Stimulated activated naive B cell treated with anti-CD40 and anti-IgM and Interleukin-4, amounts not matched to agents 10 μg/mL and 1 μg/mL and 100 μg/mL, for 72 hours (primary cell): ENCODE data around the gene JAK1.
"Not testable (repeated sequence)": the region's sequence is repeated elsewhere in the genome, so short reads cannot be mapped to it uniquely, and the experiment has no call there.

Experiments
- ATAC-seq, 2 donors: fragments of 150-1000 bp; cut with Tn5 transposase; replicated peaks; 2 replicates each; pipeline ENCODE4 v1.10.0; 2021; ENCODE audit warnings: moderate library complexity in 1 of 2
- DNase-seq: peaks from one replicate; pipeline ENCODE4 v3.0.0; 2021
- H3K27ac Mint-ChIP-seq: one replicate; pipeline ENCODE4 v1.8.0; 2022; ENCODE audit warnings: mild to moderate bottlenecking, mixed read lengths
- H3K27me3 Mint-ChIP-seq, 2 donors: one replicate each; pipeline ENCODE4 v1.8.0; 2022; ENCODE audit warnings: mixed read lengths in 2 of 2
- H3K36me3 Mint-ChIP-seq, 2 donors: one replicate each; pipeline ENCODE4 v1.8.0; 2022; ENCODE audit warnings: mixed read lengths in 2 of 2, mild to moderate bottlenecking in 1 of 2
- H3K4me1 Mint-ChIP-seq, 2 donors: one replicate each; pipeline ENCODE4 v1.8.0; 2022; ENCODE audit warnings: mixed read lengths in 2 of 2, mild to moderate bottlenecking in 1 of 2
- H3K4me3 Mint-ChIP-seq, 2 donors: one replicate each; pipeline ENCODE4 v1.8.0; 2022; ENCODE audit warnings: mild to moderate bottlenecking in 2 of 2, mixed read lengths in 2 of 2, moderate library complexity in 1 of 2
- H3K9me3 Mint-ChIP-seq, 2 donors: one replicate each; pipeline ENCODE4 v1.8.0; 2022; ENCODE audit warnings: mixed read lengths in 2 of 2, mild to moderate bottlenecking in 1 of 2

JAK1 gene

GRCh38 chr1:64933296-64934070, 32.9 kb downstream of the JAK1 start:
- Mint-ChIP-seq H3K4me1 (peaks cover 46 to 77% of the 10 kb centered on the region in 2 donors), H3K36me3 (peaks cover 9 to 23% of the 10 kb centered on the region in 2 donors), H3K27ac (peak overlapping the region; percentile 43), H3K4me3 (peak overlapping the region; percentile 42 to 64), H3K9me3 (peaks cover 0 to 4% of the 10 kb centered on the region in 2 donors), H3K27me3 (no peaks in the 10 kb centered on the region)
- ATAC-seq, result peak; percentile 98 to 99
- peak; percentile 22 for DNase-seq

- DNase-seq, result no peak
- Mint-ChIP-seq H3K4me3 (peak overlapping the region; percentile 42 to 64), H3K36me3 (peaks cover 6 to 20% of the 10 kb centered on the region in 2 donors), H3K27ac (peak overlapping the region; percentile 43), H3K27me3 (no peaks in the 10 kb centered on the region), H3K4me1 (peaks cover 48 to 78% of the 10 kb centered on the region in 2 donors), H3K9me3 (peaks cover 0 to 2% of the 10 kb centered on the region in 2 donors)
- no peak for ATAC-seq
Observed at GRCh38 chr1:64932962-64933295, 33.4 kb downstream of the JAK1 start.

GRCh38 chr1:64930640-64931039, 35.7 kb downstream of the JAK1 start:
- H3K27me3 Mint-ChIP-seq, H3K4me3 Mint-ChIP-seq, DNase-seq, H3K27ac Mint-ChIP-seq, H3K9me3 Mint-ChIP-seq, ATAC-seq: not testable (repeated sequence)
- Mint-ChIP-seq H3K4me1 (peaks cover 60 to 87% of the 10 kb centered on the region in 2 donors), H3K36me3 (peaks cover 11 to 24% of the 10 kb centered on the region in 2 donors)

- Mint-ChIP-seq H3K4me3 (no peak overlapping the region), H3K27me3 (no peaks in the 10 kb centered on the region), H3K27ac (no peak overlapping the region), H3K4me1 (peaks cover 61 to 88% of the 10 kb centered on the region in 2 donors), H3K36me3 (peaks cover 14 to 25% of the 10 kb centered on the region in 2 donors), H3K9me3 (peaks cover 0 to 2% of the 10 kb centered on the region in 2 donors)
- ATAC-seq (no peak), DNase-seq (no peak)
Observed at GRCh38 chr1:64929221-64929620, 37.1 kb downstream of the JAK1 start.

- Mint-ChIP-seq H3K27me3 (no peaks in the 10 kb centered on the region), H3K4me1 (peaks cover 57 to 86% of the 10 kb centered on the region in 2 donors), H3K27ac (no peak overlapping the region), H3K9me3 (peaks cover 0 to 2% of the 10 kb centered on the region in 2 donors), H3K36me3 (peaks cover 14 to 25% of the 10 kb centered on the region in 2 donors), H3K4me3 (no peak overlapping the region)
- ATAC-seq (no peak), DNase-seq (no peak)
Observed at GRCh38 chr1:64928325-64928724, 38.0 kb downstream of the JAK1 start.

- no peak for ATAC-seq
Observed at GRCh38 chr1:64925594-64925993, 40.8 kb downstream of the JAK1 start.

GRCh38 chr1:64923294-64923718, 43.0 kb downstream of the JAK1 start:
- Mint-ChIP-seq H3K27ac (peak overlapping the region; percentile 1), H3K9me3 (no peaks in the 10 kb centered on the region), H3K36me3 (peaks cover 8 to 13% of the 10 kb centered on the region in 2 donors), H3K4me1 (peaks cover 65 to 92% of the 10 kb centered on the region in 2 donors), H3K27me3 (no peaks in the 10 kb centered on the region), H3K4me3 (no peak overlapping the region)
- no peak for DNase-seq
- peak; percentile 28 to 47 for ATAC-seq

More at GRCh38 chr1:64925594-64925993, 40.8 kb downstream of the JAK1 start:
- Mint-ChIP-seq H3K9me3 (peaks cover 0 to 2% of the 10 kb centered on the region in 2 donors), H3K4me3 (no peak overlapping the region), H3K4me1 (peaks cover 65 to 96% of the 10 kb centered on the region in 2 donors), H3K27me3 (no peaks in the 10 kb centered on the region), H3K27ac (peak overlapping the region; percentile 43), H3K36me3 (peaks cover 12 to 16% of the 10 kb centered on the region in 2 donors)
- DNase-seq, result no peak

- peak overlapping the region; percentile 23 to 41 for H3K4me3 Mint-ChIP-seq
Observed at GRCh38 chr1:64922336-64922735, 44.0 kb downstream of the JAK1 start.

GRCh38 chr1:64921771-64922170, 44.6 kb downstream of the JAK1 start:
- H3K36me3 Mint-ChIP-seq, result peaks cover 3 to 8% of the 10 kb centered on the region in 2 donors
- ATAC-seq (peak in 1 of 2 donors; percentile 14), DNase-seq (no peak)
- no peaks in the 10 kb centered on the region for H3K27me3 Mint-ChIP-seq
- H3K4me3 Mint-ChIP-seq, result peak overlapping the region; percentile 23 to 41
- H3K27ac Mint-ChIP-seq, result peak overlapping the region; percentile 69
- H3K4me1 Mint-ChIP-seq, result peaks cover 67 to 92% of the 10 kb centered on the region in 2 donors
- no peaks in the 10 kb centered on the region for H3K9me3 Mint-ChIP-seq

More at GRCh38 chr1:64922336-64922735, 44.0 kb downstream of the JAK1 start:
- H3K9me3 Mint-ChIP-seq, result no peaks in the 10 kb centered on the region
- H3K36me3 Mint-ChIP-seq, result peaks cover 7 to 13% of the 10 kb centered on the region in 2 donors
- H3K27me3 Mint-ChIP-seq, result no peaks in the 10 kb centered on the region
- ATAC-seq, result peak; percentile 65 to 66
- DNase-seq, result no peak
- H3K4me1 Mint-ChIP-seq, result peaks cover 68 to 92% of the 10 kb centered on the region in 2 donors
- peak overlapping the region; percentile 69 for H3K27ac Mint-ChIP-seq

- Mint-ChIP-seq H3K4me3 (no peak overlapping the region), H3K36me3 (peaks cover 2 to 7% of the 10 kb centered on the region in 2 donors), H3K9me3 (no peaks in the 10 kb centered on the region), H3K27me3 (no peaks in the 10 kb centered on the region), H3K4me1 (peaks cover 63 to 92% of the 10 kb centered on the region in 2 donors), H3K27ac (no peak overlapping the region)
- DNase-seq (no peak), ATAC-seq (no peak)
Observed at GRCh38 chr1:64920941-64921589, 45.3 kb downstream of the JAK1 start.

- H3K27ac Mint-ChIP-seq, H3K27me3 Mint-ChIP-seq, H3K9me3 Mint-ChIP-seq, DNase-seq, ATAC-seq, H3K36me3 Mint-ChIP-seq, H3K4me3 Mint-ChIP-seq: not testable (repeated sequence)
- peaks cover 58 to 90% of the 10 kb centered on the region in 2 donors for H3K4me1 Mint-ChIP-seq
Observed at GRCh38 chr1:64919120-64919519, 47.2 kb downstream of the JAK1 start.

- no peak overlapping the region for H3K4me3 Mint-ChIP-seq
- DNase-seq, result no peak
- ATAC-seq, result peak; percentile 47 to 65
- peak overlapping the region; percentile 63 for H3K27ac Mint-ChIP-seq
- no peaks in the 10 kb centered on the region for H3K27me3 Mint-ChIP-seq
- peaks cover 58 to 92% of the 10 kb centered on the region in 2 donors for H3K4me1 Mint-ChIP-seq
- H3K36me3 Mint-ChIP-seq, result peaks cover 0 to 3% of the 10 kb centered on the region in 2 donors
- H3K9me3 Mint-ChIP-seq, result no peaks in the 10 kb centered on the region
Observed at GRCh38 chr1:64917907-64918306, 48.4 kb downstream of the JAK1 start.

- Mint-ChIP-seq H3K27me3 (no peaks in the 10 kb centered on the region), H3K9me3 (no peaks in the 10 kb centered on the region), H3K36me3 (peaks cover 0 to 3% of the 10 kb centered on the region in 2 donors), H3K4me1 (peaks cover 56 to 92% of the 10 kb centered on the region in 2 donors), H3K4me3 (no peak overlapping the region), H3K27ac (peak overlapping the region; percentile 63)
- no peak for DNase-seq
- ATAC-seq, result peak; percentile 59 to 65
Observed at GRCh38 chr1:64917328-64917861, 49.0 kb downstream of the JAK1 start.
